ENCODE measurements around the gene DLL4.

- no peak for TF ChIP-seq CTCF (IDR thresholded peaks at IDR 0.05; ENCODE audit: borderline replicate concordance, extremely low read depth, low read length, poor library complexity, severe bottlenecking)
- no peak for TF ChIP-seq EZH2 (IDR thresholded peaks at IDR 0.05; ENCODE audit: borderline replicate concordance, low read depth, low read length, severe bottlenecking)
These were observed 1.7 kb upstream of the DLL4 start for GRCh38 chr15:40927495-40927872.
